BLaER1 treated with 17β-estradiol and CSF1 and Interleukin-3, amounts not matched to agents 10 nM and 100 nM (cell line): ENCODE data around the gene SEMA5A.

Experiments used
- H3K27ac ChIP-seq, 11 experiments: shearing (Covaris generic); formaldehyde crosslinking; 2 replicates each; pipeline ENCODE4 v1.8.1; 2022
- H3K27me3 ChIP-seq, 11 experiments: shearing (Covaris generic); formaldehyde crosslinking; 2 replicates each; pipeline ENCODE4 v1.8.1; 2022
- H3K36me3 ChIP-seq, 11 experiments: shearing (Covaris generic); formaldehyde crosslinking; 2 replicates each; pipeline ENCODE4 v1.8.1; 2022
- H3K4me1 ChIP-seq, 10 experiments: shearing (Covaris generic); formaldehyde crosslinking; 2 replicates each; pipeline ENCODE4 v1.8.1; 2022
- H3K4me2 ChIP-seq, 11 experiments: shearing (Covaris generic); formaldehyde crosslinking; 2 replicates each; pipeline ENCODE4 v1.8.1; 2022
- H3K4me3 ChIP-seq, 10 experiments: shearing (Covaris generic); formaldehyde crosslinking; 2 replicates each; pipeline ENCODE4 v1.8.1; 2022
- H3K9ac ChIP-seq, 11 experiments: shearing (Covaris generic); formaldehyde crosslinking; 2 replicates each; pipeline ENCODE4 v1.8.1; 2022
- H3K9me3 ChIP-seq, 11 experiments: shearing (Covaris generic); formaldehyde crosslinking; replicated peaks in 1 of 11; 2 replicates each; pipeline ENCODE4 v1.8.1; 2022
- H4K20me1 ChIP-seq, 11 experiments: shearing (Covaris generic); formaldehyde crosslinking; 2 replicates each; pipeline ENCODE4 v1.8.1; 2022
- Cebpa-rat ChIP-seq, 11 experiments: shearing (Covaris generic); IDR thresholded peaks; 2 replicates each; pipeline ENCODE4 v1.8.1; 2022

Gene SEMA5A

DNA sequence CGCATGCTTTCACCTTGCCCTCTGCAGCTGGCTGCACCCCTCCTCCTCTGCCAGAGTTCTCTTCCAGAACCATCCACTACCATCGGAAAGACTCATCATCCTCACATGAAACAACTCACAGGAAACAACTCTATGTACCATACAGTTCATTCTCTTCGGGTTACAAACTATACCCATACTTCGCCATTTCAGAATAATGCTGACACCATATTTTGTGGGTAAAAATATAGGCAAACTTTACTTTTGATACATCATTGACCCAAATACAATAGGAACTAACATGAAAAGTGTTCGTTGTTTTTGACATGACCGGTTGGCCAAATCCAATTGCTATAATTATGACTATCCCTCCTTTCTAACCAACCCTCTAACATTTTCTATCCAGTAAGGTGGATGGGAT is 421.0 kb downstream of the SEMA5A start:
- no peak for TF ChIP-seq Cebpa-rat (IDR thresholded peaks at IDR 0.05)
- Histone ChIP-seq H3K9me3 (no peaks in the 10 kb centered on the region; a peak in 2 of 22 replicates), H3K27me3 (no peaks in the 10 kb centered on the region), H3K9ac (no peak overlapping the region), H3K36me3 (no peaks in the 10 kb centered on the region), H3K27ac (no peak overlapping the region), H3K4me1 (peaks cover 0 to 16% (median 0%) of the 10 kb centered on the region in 10 experiments; a peak in 6 of 20 replicates), H3K4me3 (no peak overlapping the region), H3K4me2 (no peak overlapping the region), H4K20me1 (no peaks in the 10 kb centered on the region)

GRCh38 chr5:9124071-9124470 is 421.8 kb downstream of the SEMA5A start:
- no peak overlapping the region for H3K4me2 ChIP-seq
- H3K9ac ChIP-seq: no peak overlapping the region
- no peaks in the 10 kb centered on the region for H4K20me1 ChIP-seq
- H3K4me3 ChIP-seq: no peak overlapping the region
- no peaks in the 10 kb centered on the region for H3K36me3 ChIP-seq
- peaks cover 0 to 16% (median 0%) of the 10 kb centered on the region in 10 experiments; a peak in 6 of 20 replicates for H3K4me1 ChIP-seq
- TF ChIP-seq Cebpa-rat (IDR thresholded peaks at IDR 0.05): no peak
- H3K27ac ChIP-seq: no peak overlapping the region
- no peaks in the 10 kb centered on the region for H3K27me3 ChIP-seq
- H3K9me3 ChIP-seq: peaks cover 0 to under 1% (median 0%) of the 10 kb centered on the region in 11 experiments; a peak in 3 of 22 replicates

DNA sequence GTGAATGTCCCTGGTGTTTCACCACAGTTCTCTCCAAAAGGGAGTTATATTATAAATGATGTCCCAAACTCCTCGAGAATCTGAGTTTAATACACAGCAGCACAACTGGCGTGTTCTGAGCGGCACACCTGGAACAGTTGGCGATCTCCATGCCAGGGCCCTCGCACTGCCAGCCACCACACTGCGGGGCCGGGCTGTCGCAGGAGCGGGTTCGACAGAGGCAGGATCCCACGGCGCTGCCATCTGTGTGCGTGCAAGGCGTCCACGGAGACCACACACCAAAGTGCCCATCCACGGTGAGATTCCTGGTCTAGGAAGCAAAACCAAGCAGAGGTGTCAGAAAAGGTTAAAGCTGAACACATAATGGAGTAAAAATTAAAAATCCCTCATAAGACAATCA is 423.3 kb downstream of the SEMA5A start:
- no peaks in the 10 kb centered on the region for H3K36me3 ChIP-seq
- no peak overlapping the region for H3K27ac ChIP-seq
- H3K4me1 ChIP-seq: peaks cover 0 to 16% (median 0%) of the 10 kb centered on the region in 10 experiments; a peak in 6 of 20 replicates
- H3K9me3 ChIP-seq: peaks cover 0 to 7% (median 0%) of the 10 kb centered on the region in 11 experiments; a peak in 3 of 22 replicates
- H4K20me1 ChIP-seq: no peaks in the 10 kb centered on the region
- H3K4me2 ChIP-seq: no peak overlapping the region
- H3K9ac ChIP-seq: no peak overlapping the region
- no peaks in the 10 kb centered on the region for H3K27me3 ChIP-seq
- no peak overlapping the region for H3K4me3 ChIP-seq
- no peak for TF ChIP-seq Cebpa-rat (IDR thresholded peaks at IDR 0.05)

DNA sequence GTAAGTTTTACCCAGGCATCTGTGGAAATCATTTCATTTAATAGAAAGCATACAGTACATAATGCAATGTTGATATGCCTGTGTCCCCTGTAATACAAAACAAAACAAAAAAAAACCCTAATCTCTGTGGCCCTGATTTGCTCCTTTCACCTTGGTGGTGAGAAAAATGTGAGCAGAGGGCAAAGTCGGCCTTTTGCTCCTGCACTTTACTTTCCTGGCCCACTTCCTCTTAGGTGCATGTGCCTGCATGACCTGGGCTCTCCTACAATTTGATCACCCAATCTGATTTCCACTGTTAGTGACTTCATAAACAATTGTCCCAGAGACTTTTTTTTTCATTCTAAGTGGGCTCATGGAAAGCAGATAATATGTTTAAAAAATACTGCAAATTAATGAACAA is 424.3 kb downstream of the SEMA5A start:
- Histone ChIP-seq H3K4me3 (no peak overlapping the region), H4K20me1 (no peaks in the 10 kb centered on the region), H3K9me3 (peaks cover 0 to 7% (median 0%) of the 10 kb centered on the region in 11 experiments; a peak in 4 of 22 replicates), H3K9ac (no peak overlapping the region), H3K36me3 (no peaks in the 10 kb centered on the region), H3K4me2 (no peak overlapping the region), H3K4me1 (peaks cover 0 to 12% (median 0%) of the 10 kb centered on the region in 10 experiments; a peak in 6 of 20 replicates), H3K27me3 (no peaks in the 10 kb centered on the region), H3K27ac (no peak overlapping the region)
- TF ChIP-seq Cebpa-rat (IDR thresholded peaks at IDR 0.05): no peak

GRCh38 chr5:9118852-9119251 is 427.0 kb downstream of the SEMA5A start:
- TF ChIP-seq Cebpa-rat (IDR thresholded peaks at IDR 0.05): no peak
- H3K9ac ChIP-seq: no peak overlapping the region
- H4K20me1 ChIP-seq: no peaks in the 10 kb centered on the region
- H3K9me3 ChIP-seq: peaks cover 5 to 31% (median 22%) of the 10 kb centered on the region in 11 experiments; a peak in 18 of 22 replicates
- H3K27me3 ChIP-seq: no peaks in the 10 kb centered on the region
- H3K4me2 ChIP-seq: no peak overlapping the region
- no peak overlapping the region for H3K4me3 ChIP-seq
- no peak overlapping the region for H3K27ac ChIP-seq
- H3K36me3 ChIP-seq: no peaks in the 10 kb centered on the region
- no peaks in the 10 kb centered on the region; a peak in 1 of 20 replicates for H3K4me1 ChIP-seq

- H3K9ac ChIP-seq: no peak overlapping the region
- no peaks in the 10 kb centered on the region for H4K20me1 ChIP-seq
- H3K4me3 ChIP-seq: no peak overlapping the region
- peaks cover 5 to 35% (median 24%) of the 10 kb centered on the region in 11 experiments; a peak in 18 of 22 replicates for H3K9me3 ChIP-seq
- H3K4me1 ChIP-seq: no peaks in the 10 kb centered on the region; a peak in 1 of 20 replicates
- H3K4me2 ChIP-seq: no peak overlapping the region
- no peaks in the 10 kb centered on the region for H3K27me3 ChIP-seq
- TF ChIP-seq Cebpa-rat (IDR thresholded peaks at IDR 0.05): no peak
- H3K36me3 ChIP-seq: no peaks in the 10 kb centered on the region
- no peak overlapping the region for H3K27ac ChIP-seq
Observed at GRCh38 chr5:9115093-9115492, 430.8 kb downstream of the SEMA5A start.

DNA sequence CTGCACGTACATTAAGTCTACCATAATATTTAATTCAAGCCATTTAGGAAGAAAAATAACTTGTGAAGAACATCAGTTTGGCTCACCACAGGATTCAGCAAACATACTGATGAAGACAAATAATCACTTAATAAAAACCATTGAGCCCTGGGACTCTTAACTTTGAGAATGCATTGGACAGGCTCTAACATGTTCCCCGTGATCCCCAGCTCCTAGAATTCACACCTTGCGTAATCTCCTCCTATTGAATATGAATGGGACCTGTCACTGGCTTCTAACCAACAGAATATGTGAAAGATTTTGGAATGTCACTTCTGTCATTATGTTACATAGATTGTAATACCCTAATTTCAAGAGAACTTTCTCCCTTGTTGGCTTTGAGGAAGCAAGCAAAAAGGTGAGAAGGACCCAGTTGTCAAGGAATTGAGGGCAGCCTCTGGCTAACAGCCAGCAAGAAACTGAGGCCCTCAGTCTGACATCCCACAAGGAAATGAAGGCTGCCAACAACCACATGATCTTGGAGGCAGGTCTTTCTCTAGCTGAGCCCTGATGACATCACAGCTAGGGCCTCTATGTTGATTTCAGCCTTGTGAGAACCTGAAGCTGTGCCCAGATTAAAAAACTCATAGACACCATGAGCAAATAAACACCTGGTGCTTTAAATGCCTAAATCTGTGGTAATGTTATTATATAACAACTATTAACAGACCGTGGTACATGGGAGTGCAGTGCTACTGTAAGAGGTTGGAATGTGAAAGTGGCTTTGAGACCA is 433.2 kb downstream of the SEMA5A start:
- Histone ChIP-seq H3K36me3 (no peaks in the 10 kb centered on the region), H3K4me2 (no peak overlapping the region), H3K27me3 (no peaks in the 10 kb centered on the region), H3K9me3 (peaks cover 5 to 28% (median 22%) of the 10 kb centered on the region in 11 experiments; a peak in 18 of 22 replicates), H3K9ac (no peak overlapping the region), H3K4me1 (no peaks in the 10 kb centered on the region; a peak in 1 of 20 replicates), H3K27ac (no peak overlapping the region), H3K4me3 (no peak overlapping the region), H4K20me1 (no peaks in the 10 kb centered on the region)
- TF ChIP-seq Cebpa-rat (IDR thresholded peaks at IDR 0.05): peak in 1 of 11 experiments; percentile 30; a peak in 1 of 22 replicates

DNA sequence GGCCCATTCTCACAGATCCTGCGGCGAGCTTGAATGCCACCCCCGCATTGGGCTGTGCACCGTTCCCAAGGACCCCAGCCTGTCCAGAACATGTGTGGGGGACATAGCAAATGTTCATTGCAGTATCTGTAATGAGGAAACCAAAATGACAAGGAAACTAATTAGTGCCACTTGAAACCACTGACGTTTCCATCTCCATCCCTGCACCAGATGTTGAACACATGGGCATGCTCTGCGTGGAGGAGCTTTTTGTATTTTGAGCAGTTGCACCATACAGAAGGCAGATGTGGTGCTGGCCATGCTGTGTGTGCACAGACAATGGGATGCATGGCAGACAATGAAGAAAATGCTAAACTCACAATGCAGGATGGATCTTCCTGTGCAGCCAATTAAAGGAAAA is 437.7 kb downstream of the SEMA5A start:
- H4K20me1 ChIP-seq: no peaks in the 10 kb centered on the region
- no peaks in the 10 kb centered on the region for H3K9me3 ChIP-seq
- no peak overlapping the region for H3K4me3 ChIP-seq
- no peaks in the 10 kb centered on the region for H3K4me1 ChIP-seq
- H3K27me3 ChIP-seq: no peaks in the 10 kb centered on the region
- no peak for TF ChIP-seq Cebpa-rat (IDR thresholded peaks at IDR 0.05)
- no peak overlapping the region for H3K27ac ChIP-seq
- H3K4me2 ChIP-seq: no peak overlapping the region
- H3K36me3 ChIP-seq: no peaks in the 10 kb centered on the region
- no peak overlapping the region for H3K9ac ChIP-seq

DNA sequence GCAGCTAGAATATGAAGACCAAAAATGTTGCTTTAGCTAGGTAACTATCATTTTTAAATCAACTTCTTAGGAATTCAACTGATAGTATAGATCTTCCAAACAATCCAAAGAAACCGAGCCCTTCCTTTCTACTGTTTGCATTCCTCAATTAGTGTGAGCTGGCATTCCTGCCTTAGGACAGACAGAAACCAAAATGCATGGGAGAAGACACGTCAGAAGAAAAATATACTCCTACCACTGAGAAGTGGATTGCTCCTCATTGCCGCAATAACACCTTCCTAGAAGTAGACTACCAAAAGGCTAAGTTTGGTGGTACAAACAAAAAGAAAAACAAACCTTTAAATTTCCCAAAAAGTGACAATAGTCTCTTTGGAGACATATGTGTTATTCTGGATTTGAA is 440.0 kb downstream of the SEMA5A start:
- no peak overlapping the region for H3K27ac ChIP-seq
- H3K9ac ChIP-seq: no peak overlapping the region
- H3K9me3 ChIP-seq: no peaks in the 10 kb centered on the region

More for the DNA sequence above, 440.0 kb downstream of the SEMA5A start:
- Histone ChIP-seq H3K4me2 (no peak overlapping the region), H3K4me3 (no peak overlapping the region), H3K27me3 (no peaks in the 10 kb centered on the region), H3K36me3 (no peaks in the 10 kb centered on the region), H3K4me1 (peaks cover 0 to 10% (median 5%) of the 10 kb centered on the region in 10 experiments; a peak in 10 of 20 replicates), H4K20me1 (no peaks in the 10 kb centered on the region)
- TF ChIP-seq Cebpa-rat (IDR thresholded peaks at IDR 0.05): no peak
